Fibroblast of lung (primary cell): Measurements from ENCODE around the gene S1PR1.
"Not testable (repeated sequence)": the region's sequence is repeated elsewhere in the genome, so short reads cannot be mapped to it uniquely, and the experiment has no call there.

Experiments used
- EZH2 ChIP-seq: IDR thresholded peaks from 2 replicates; pipeline ENCODE4 v1.5.1; 2012; ENCODE audit warnings: low read length, control low read depth, mild to moderate bottlenecking; ENCODE audit errors: missing control alignments
- TF ChIP-seq, protein P1 (sequence below), 2 donors: IDR thresholded peaks in 1 of 2; conservative IDR thresholded peaks in 1 of 2; 1 replicate in 1 of 2; 2 replicates in 1 of 2; pipeline ENCODE4 v1.5.1; 2011 to 2012; ENCODE audit warnings: low read length in 2 of 2, control low read depth in 1 of 2, inconsistent platforms in 1 of 2, low read depth in 1 of 2, mild to moderate bottlenecking in 1 of 2

DNA sequence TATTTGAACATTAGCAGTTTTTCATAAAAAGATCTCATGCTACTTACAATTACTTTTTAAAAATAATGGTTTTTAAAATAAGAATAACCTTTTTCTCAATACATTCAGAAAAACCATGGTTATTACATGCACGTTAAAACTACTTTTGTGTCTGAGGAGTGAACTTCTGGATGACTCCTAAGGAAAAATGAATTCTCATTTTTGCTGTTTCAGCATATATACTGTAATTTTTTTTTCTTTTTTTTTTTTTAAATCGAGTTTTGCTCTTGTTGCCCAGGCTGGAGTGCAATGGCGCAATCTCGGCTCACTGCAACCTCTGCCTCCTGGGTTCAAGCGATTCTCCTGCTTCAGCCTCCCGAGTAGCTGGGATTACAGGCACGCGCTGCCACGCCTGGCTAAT is 29.5 kb upstream of the S1PR1 start:
- TF ChIP-seq, protein P1, sequence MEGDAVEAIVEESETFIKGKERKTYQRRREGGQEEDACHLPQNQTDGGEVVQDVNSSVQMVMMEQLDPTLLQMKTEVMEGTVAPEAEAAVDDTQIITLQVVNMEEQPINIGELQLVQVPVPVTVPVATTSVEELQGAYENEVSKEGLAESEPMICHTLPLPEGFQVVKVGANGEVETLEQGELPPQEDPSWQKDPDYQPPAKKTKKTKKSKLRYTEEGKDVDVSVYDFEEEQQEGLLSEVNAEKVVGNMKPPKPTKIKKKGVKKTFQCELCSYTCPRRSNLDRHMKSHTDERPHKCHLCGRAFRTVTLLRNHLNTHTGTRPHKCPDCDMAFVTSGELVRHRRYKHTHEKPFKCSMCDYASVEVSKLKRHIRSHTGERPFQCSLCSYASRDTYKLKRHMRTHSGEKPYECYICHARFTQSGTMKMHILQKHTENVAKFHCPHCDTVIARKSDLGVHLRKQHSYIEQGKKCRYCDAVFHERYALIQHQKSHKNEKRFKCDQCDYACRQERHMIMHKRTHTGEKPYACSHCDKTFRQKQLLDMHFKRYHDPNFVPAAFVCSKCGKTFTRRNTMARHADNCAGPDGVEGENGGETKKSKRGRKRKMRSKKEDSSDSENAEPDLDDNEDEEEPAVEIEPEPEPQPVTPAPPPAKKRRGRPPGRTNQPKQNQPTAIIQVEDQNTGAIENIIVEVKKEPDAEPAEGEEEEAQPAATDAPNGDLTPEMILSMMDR (conservative IDR thresholded peaks at IDR 0.05 in 1 of 2, IDR thresholded peaks at IDR 0.05 in 1 of 2; ENCODE audit: low read depth in 1 of 2, low read length in 2 of 2) = not testable (repeated sequence)
- TF ChIP-seq EZH2 = not testable (repeated sequence)
